K562 (cell line): Measurements from ENCODE around the gene CRK. TPM values are rescaled to one million over a fixed set of nuclear protein-coding genes. Genes with fewer than 3 reads are reported as not detected.

Experiments used
- ATAC-seq: fragments of 200-7000 bp; cut with Tn5 transposase; 3 replicates; pipeline ENCODE4 v1.9.1; 2020; ENCODE audit warnings: moderate library complexity
- BruUV-seq: library from RNA; stranded (reverse); fragments of 400-500 nt; replicated peaks from 2 replicates; lab custom pipeline; 2021; lab: Mats Ljungman, UMichigan
- CTCF ChIA-PET: fragments of 300-600 bp; formaldehyde crosslinking; extraction: SDS; loops from one replicate; lab custom pipeline; 2021; ENCODE audit warnings: low intra/inter-chr PET ratio; lab: Yijun Ruan, JAX
- POLR2A ChIA-PET: fragments of 300-600, 350-650 bp; sonication (Branson Sonifier 250); formaldehyde crosslinking; extraction: SDS; loops from one replicate; lab custom pipeline; 2021; ENCODE audit warnings: antibody characterized with exemption, inconsistent platforms; lab: Yijun Ruan, JAX
- DNase-seq, 4 experiments: peaks; one replicate each; pipeline versions ENCODE4 v3.0.0 to v3.0.0-alpha.2; 2011 to 2018; ENCODE audit warnings: low spot score in 3 of 4, mixed read lengths in 3 of 4; ENCODE audit errors: extremely low read depth in 1 of 4
- FAIRE-seq: peaks from 2 replicates; lab custom pipeline; 2011; peaks lifted over from hg19 to GRCh38; lab: Jason Lieb, UNC
- H2AFZ ChIP-seq: 2 replicates; pipeline ENCODE4 v1.6.0; 2011; ENCODE audit warnings: low read depth, low read length, control low read depth, inconsistent platforms
- H3K27ac ChIP-seq: fragments of 200-600 bp; 3 replicates; pipeline ENCODE4 v1.8.0; 2011; ENCODE audit warnings: low read depth, mild to moderate bottlenecking, control low read depth, inconsistent platforms, low read length, moderate library complexity, mixed read lengths; ENCODE audit errors: extremely low read depth
- H3K27me3 ChIP-seq, 2 experiments: fragments of 300-600 bp in 1 of 2; 2 replicates in 1 of 2; 3 replicates in 1 of 2; pipeline versions ENCODE4 v1.6.0 to v1.8.0; 2011; ENCODE audit warnings: inconsistent platforms in 2 of 2, low read length in 2 of 2, mild to moderate bottlenecking in 1 of 2, mixed read lengths in 1 of 2, moderate library complexity in 1 of 2; ENCODE audit not compliant: control insufficient read depth in 2 of 2, insufficient read depth in 2 of 2
- H3K36me3 ChIP-seq: fragments of 300-600 bp; 3 replicates; pipeline ENCODE4 v1.8.0; 2011; ENCODE audit warnings: mild to moderate bottlenecking, low read length, inconsistent platforms; ENCODE audit not compliant: control insufficient read depth, insufficient read depth
- H3K4me1 ChIP-seq, 2 experiments: fragments of 200-600 bp in 1 of 2; replicated peaks in 1 of 2; 2 replicates in 1 of 2; 3 replicates in 1 of 2; pipeline versions ENCODE4 v1.5.1 to v1.8.0; 2011; ENCODE audit warnings: inconsistent platforms in 2 of 2, low read length in 2 of 2, mild to moderate bottlenecking in 1 of 2, mixed read lengths in 1 of 2, moderate library complexity in 1 of 2; ENCODE audit not compliant: control insufficient read depth in 2 of 2, insufficient read depth in 2 of 2
- H3K4me2 ChIP-seq: 2 replicates; pipeline ENCODE4 v1.6.1; 2011; ENCODE audit warnings: low read length, control low read depth, inconsistent platforms, mixed read lengths; ENCODE audit not compliant: insufficient read depth
- H3K4me3 ChIP-seq: fragments of 200-600 bp; sonication (generic), shearing (Covaris generic); 2 replicates; pipeline ENCODE4 v1.5.1; 2016; ENCODE audit warnings: control low read depth, inconsistent platforms
- H3K79me2 ChIP-seq: fragments of 200-600 bp; 3 replicates; pipeline ENCODE4 v1.8.0; 2011; ENCODE audit warnings: low read length, inconsistent platforms; ENCODE audit not compliant: control insufficient read depth, insufficient read depth
- H3K9ac ChIP-seq, 2 experiments: 2 replicates each; pipeline versions ENCODE4 v1.6.0 to v1.6.1; 2011; ENCODE audit warnings: low read depth in 2 of 2, low read length in 2 of 2, control low read depth in 1 of 2, inconsistent platforms in 1 of 2, mild to moderate bottlenecking in 1 of 2, mixed read lengths in 1 of 2; ENCODE audit not compliant: insufficient read depth in 1 of 2
- H3K9me1 ChIP-seq: one replicate; pipeline ENCODE4 v1.6.0; 2011; ENCODE audit warnings: inconsistent platforms, mild to moderate bottlenecking, low read length, moderate library complexity; ENCODE audit not compliant: control insufficient read depth, insufficient read depth
- H3K9me3 ChIP-seq: replicated peaks from 2 replicates; pipeline ENCODE4 v1.5.1; 2011; ENCODE audit warnings: low read depth, low read length, inconsistent platforms; ENCODE audit not compliant: control insufficient read depth, insufficient read depth
- H4K20me1 ChIP-seq: replicated peaks from 2 replicates; pipeline ENCODE4 v1.6.1; 2011; ENCODE audit warnings: low read length, inconsistent platforms, mixed read lengths; ENCODE audit not compliant: control insufficient read depth, insufficient read depth
- MAFF ChIP-seq: IDR thresholded peaks from 2 replicates; pipeline ENCODE4 v1.6.1; 2012; ENCODE audit warnings: low read length, improper control_type of control experiment
- MTA2 ChIP-seq: fragments of 450-650 bp; IDR thresholded peaks from 2 replicates; pipeline ENCODE4 v1.6.1; 2016; ENCODE audit warnings: low read depth
- NR2C1 ChIP-seq, 2 experiments: fragments of 450-650 bp; IDR thresholded peaks; 2 replicates each; pipeline ENCODE4 v1.6.1; 2017; ENCODE audit warnings: mild to moderate bottlenecking in 2 of 2, antibody characterized with exemption in 1 of 2, inconsistent platforms in 1 of 2, missing compliant biosample characterization in 1 of 2, missing genetic modification characterization in 1 of 2
- ZNF324 ChIP-seq: fragments of 250-450 bp; sonication (Bioruptor Pico); IDR thresholded peaks from 2 replicates; pipeline ENCODE4 v1.4.0; 2020; ENCODE audit warnings: mild to moderate bottlenecking
- ZNF431 ChIP-seq: sonication (generic); formaldehyde crosslinking; IDR thresholded peaks from 2 replicates; pipeline ENCODE4 v1.8.0; 2022; ENCODE audit warnings: mild to moderate bottlenecking, missing genetic modification reagents
- ZNF75A ChIP-seq: fragments of 450-650 bp; formaldehyde crosslinking; IDR thresholded peaks from 2 replicates; pipeline ENCODE4 v1.4.0; 2020; ENCODE audit warnings: mild to moderate bottlenecking
- WGBS: fragments of 100-300 bp; shearing (Covaris generic); methylation state at CpG from one replicate; pipeline ENCODE4 v1.1.6; 2016; ENCODE audit warnings: low coverage, mixed read lengths; ENCODE audit not compliant: insufficient coverage; ENCODE audit errors: missing lambda C conversion rate; 5-methylcytosine and 5-hydroxymethylcytosine counted together
- in situ Hi-C: fragments of 300-500 bp; cut with MboI; formaldehyde crosslinking; loops from 4 replicates; pipeline ENCODE4 v1.15.0; 2018; ENCODE audit warnings: inconsistent platforms, mixed read lengths
- intact Hi-C: fragments of 100-400 bp; cut with micrococcal nuclease; formaldehyde crosslinking; loops from 2 replicates; pipeline ENCODE4 v1.14.2; 2022
- polyA plus RNA-seq, 8 experiments: library from polyadenylated mRNA; depleted of rRNA in 4 of 8; stranded (reverse) in 5 of 8; unstranded in 3 of 8; fragments of >200 nt; fragmentation: Nextera tagmentation in 2 of 8; fragmentation: Illumina TruSeq in 1 of 8; extraction: Ambion mirVana in 2 of 8; extraction: Trizol in 1 of 8; gene quantifications; 2 replicates each; pipeline versions ENCODE4 v1.2.1 to v1.2.3, GENCODE V29; 2011 to 2014; ENCODE audit warnings: inconsistent platforms in 1 of 8, missing spikeins in 1 of 8
- total RNA-seq, 7 experiments: library from RNA; depleted of rRNA in 6 of 7; stranded (reverse); fragments of >200 nt in 6 of 7; fragmentation: Illumina TruSeq in 2 of 7; extraction: Trizol in 2 of 7; gene quantifications; 2 replicates each; pipeline versions ENCODE4 v1.2.1 to v1.2.3, GENCODE V29; 2011 to 2021; ENCODE audit warnings: low replicate concordance in 1 of 7
- TF ChIP-seq, protein P1 (sequence below), 2 experiments: fragments of 250-450 bp in 1 of 2; fragments of 450-650 bp in 1 of 2; sonication (Bioruptor Pico) in 1 of 2; IDR thresholded peaks; 2 replicates each; pipeline versions ENCODE4 v1.6.1 to v1.8.0; 2016 to 2021; ENCODE audit warnings: mild to moderate bottlenecking in 2 of 2, moderate library complexity in 2 of 2, missing compliant biosample characterization in 1 of 2, missing genetic modification characterization in 1 of 2
- TF ChIP-seq, protein P2 (sequence below): fragments of 250-450 bp; sonication (Bioruptor Pico); IDR thresholded peaks from 2 replicates; pipeline ENCODE4 v1.8.0; 2022; ENCODE audit warnings: inconsistent platforms

Gene CRK
- total and polyA plus RNA-seq, 9 of the 15 experiments (the other 6 are each of a cell fraction or from before 2014, with no cell fraction given) = 13.1 to 40.2 (median 26.1) TPM

DNA sequence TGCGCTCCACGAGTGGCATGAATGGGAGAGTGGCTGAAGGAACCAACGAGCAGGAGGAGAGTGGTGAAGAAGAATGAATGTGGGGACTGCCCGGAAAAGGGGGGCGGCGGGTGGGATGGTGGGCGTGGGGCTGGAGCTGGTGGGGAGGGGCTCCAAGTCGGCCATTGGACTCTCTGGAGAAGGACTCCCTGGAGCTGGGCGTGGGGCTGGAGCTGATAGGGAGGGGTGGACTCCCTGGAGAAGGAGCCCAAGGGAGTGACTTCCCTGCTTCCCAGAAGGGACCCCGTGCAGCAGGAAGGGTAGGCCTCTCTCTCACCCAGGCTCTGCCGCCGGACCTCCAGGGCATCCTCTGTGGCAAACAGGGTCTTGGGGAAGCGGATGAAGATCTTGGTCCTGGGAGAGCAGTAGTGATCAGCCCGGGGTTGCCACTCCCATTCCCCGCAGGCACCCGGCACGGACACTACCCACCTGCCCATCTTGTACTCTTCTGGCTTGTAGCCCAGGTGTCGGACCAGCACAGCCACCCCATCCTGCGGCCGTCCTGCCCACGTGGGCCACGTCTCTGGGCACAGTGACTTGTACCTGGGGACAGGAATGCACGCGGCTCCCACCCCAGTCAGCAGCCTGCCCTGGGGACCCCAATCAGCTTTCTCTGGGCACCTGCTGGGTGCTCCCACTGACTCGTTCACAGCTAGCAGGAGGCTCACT is 14.9 kb upstream of the CRK start:
- DNase-seq (no peak), FAIRE-seq (no peak), ATAC-seq (no peak)
- ChIA-PET CTCF (no interaction called here), POLR2A (no interaction called here)
- peaks cover 35% of the 10 kb centered on the region; the same call in 2 of the 3 replicates for H3K36me3 ChIP-seq
- TF ChIP-seq ZNF324 (CRISPR knock-in tag) = no peak
- no peaks in the 10 kb centered on the region for H3K79me2 ChIP-seq
- WGBS = 91% methylated on average over 14 of the region's 25 CpGs
- no peaks in the 10 kb centered on the region for H4K20me1 ChIP-seq
- in situ Hi-C loops (no loop called here), intact Hi-C loops (no loop called here)
- peaks cover 0 to 19% of the 10 kb centered on the region in 2 experiments; a peak in 2 of 5 replicates for H3K4me1 ChIP-seq
- no peak overlapping the region for H3K9ac ChIP-seq
- BruUV-seq = no TSS peak
- no peaks in the 10 kb centered on the region for H3K27me3 ChIP-seq
- no peak overlapping the region for H3K27ac ChIP-seq
- H3K4me2 ChIP-seq = no peak overlapping the region
- no peaks in the 10 kb centered on the region for H3K9me3 ChIP-seq
- no peaks in the 10 kb centered on the region for H3K9me1 ChIP-seq
- H2AFZ ChIP-seq = no peak overlapping the region
- no peak overlapping the region for H3K4me3 ChIP-seq

DNA sequence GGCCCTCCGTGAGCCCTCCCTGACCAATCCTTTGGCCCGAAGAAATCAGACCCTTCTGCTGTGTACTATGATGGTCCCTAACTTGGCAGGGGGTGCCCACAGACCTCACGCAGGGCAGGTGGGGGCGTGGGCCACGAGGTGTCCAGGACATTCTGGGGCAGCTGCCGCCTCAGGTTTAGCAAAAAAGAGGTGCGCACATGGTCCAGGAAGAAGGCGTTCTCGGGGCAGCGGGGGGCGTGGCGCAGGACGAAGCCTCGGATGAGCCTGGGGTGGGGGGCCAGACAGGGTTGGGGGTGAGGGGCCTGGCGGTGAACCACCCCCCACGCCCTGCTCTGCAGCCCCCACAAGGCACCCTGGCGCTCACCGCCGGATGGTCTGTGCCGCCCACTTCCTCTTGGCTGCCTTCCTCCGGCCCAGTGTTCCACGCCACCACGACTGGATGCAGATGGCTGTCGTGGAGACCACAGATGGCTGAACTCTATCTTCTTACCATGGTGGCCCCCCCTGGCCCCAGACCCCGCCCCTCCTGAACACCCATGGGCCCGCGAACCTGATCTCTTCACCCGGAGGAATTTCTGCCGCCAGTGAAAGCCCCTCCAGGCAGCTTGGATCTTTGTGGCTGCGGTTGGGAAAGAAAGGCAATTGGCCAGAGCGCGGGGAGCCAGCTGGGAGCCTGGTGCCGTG is 14.2 kb upstream of the CRK start:
- Histone ChIP-seq H3K36me3 (peaks cover 35% of the 10 kb centered on the region; the same call in 2 of the 3 replicates), H3K79me2 (no peaks in the 10 kb centered on the region), H3K9me3 (no peaks in the 10 kb centered on the region), H4K20me1 (no peaks in the 10 kb centered on the region), H3K4me2 (no peak overlapping the region), H3K27me3 (no peaks in the 10 kb centered on the region), H3K9me1 (no peaks in the 10 kb centered on the region), H3K27ac (no peak overlapping the region), H3K4me1 (peaks cover 0 to 19% of the 10 kb centered on the region in 2 experiments; a peak in 2 of 5 replicates), H2AFZ (no peak overlapping the region), H3K9ac (no peak overlapping the region), H3K4me3 (no peak overlapping the region)
- intact Hi-C loops = no loop called here
- BruUV-seq = no TSS peak
- 98% methylated on average over 8 of the region's 33 CpGs for WGBS
- FAIRE-seq (no peak), DNase-seq (no peak), ATAC-seq (no peak)
- POLR2A ChIA-PET = interaction anchor here (0.6 kb wide), 1 partner anchor 817 kb away, joined by 3 read pairs; no protein-coding TSS in a partner anchor
- in situ Hi-C loops = no loop called here
- CTCF ChIA-PET = no interaction called here
- TF ChIP-seq ZNF75A = no peak
- TF ChIP-seq NR2C1 (IDR thresholded peaks at IDR 0.05) = no peak
- TF ChIP-seq NR2C1 (tag; IDR thresholded peaks at IDR 0.05) = no peak
- TF ChIP-seq ZNF431 (CRISPR knock-in tag) = no peak
- TF ChIP-seq, protein P1, sequence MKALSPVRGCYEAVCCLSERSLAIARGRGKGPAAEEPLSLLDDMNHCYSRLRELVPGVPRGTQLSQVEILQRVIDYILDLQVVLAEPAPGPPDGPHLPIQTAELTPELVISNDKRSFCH (CRISPR knock-in tag; IDR thresholded peaks at IDR 0.05) = no peak
- TF ChIP-seq, protein P1 (tag; IDR thresholded peaks at IDR 0.05) = no peak
- TF ChIP-seq MTA2 = no peak
- TF ChIP-seq, protein P2, sequence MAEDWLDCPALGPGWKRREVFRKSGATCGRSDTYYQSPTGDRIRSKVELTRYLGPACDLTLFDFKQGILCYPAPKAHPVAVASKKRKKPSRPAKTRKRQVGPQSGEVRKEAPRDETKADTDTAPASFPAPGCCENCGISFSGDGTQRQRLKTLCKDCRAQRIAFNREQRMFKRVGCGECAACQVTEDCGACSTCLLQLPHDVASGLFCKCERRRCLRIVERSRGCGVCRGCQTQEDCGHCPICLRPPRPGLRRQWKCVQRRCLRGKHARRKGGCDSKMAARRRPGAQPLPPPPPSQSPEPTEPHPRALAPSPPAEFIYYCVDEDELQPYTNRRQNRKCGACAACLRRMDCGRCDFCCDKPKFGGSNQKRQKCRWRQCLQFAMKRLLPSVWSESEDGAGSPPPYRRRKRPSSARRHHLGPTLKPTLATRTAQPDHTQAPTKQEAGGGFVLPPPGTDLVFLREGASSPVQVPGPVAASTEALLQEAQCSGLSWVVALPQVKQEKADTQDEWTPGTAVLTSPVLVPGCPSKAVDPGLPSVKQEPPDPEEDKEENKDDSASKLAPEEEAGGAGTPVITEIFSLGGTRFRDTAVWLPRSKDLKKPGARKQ (CRISPR knock-in tag) = no peak
- no peak for TF ChIP-seq MAFF
